GM18526 (cell line): ENCODE data around the gene SNTB2.

Experiments used
- POLR2A ChIP-seq: IDR thresholded peaks from 3 replicates; pipeline ENCODE4 v1.6.1; 2011; ENCODE audit not compliant: insufficient read length; ENCODE audit errors: extremely low read depth

Gene SNTB2

GRCh38 chr16:69186642-69187445 lies at the start of gene SNTB2:
Gene SNTB2 (plus strand): TSS chr16:69187164. CDS start chr16:69187167, 3 bp downstream.
- TF ChIP-seq POLR2A: peak; percentile 66

GRCh38 chr16:69138608-69139007 lies 48.4 kb upstream of the SNTB2 start:
- no peak for TF ChIP-seq POLR2A

- no peak for TF ChIP-seq POLR2A
Observed at GRCh38 chr16:69141014-69141413, 46.0 kb upstream of the SNTB2 start.

GRCh38 chr16:69141936-69142335 lies 45.0 kb upstream of the SNTB2 start:
- TF ChIP-seq POLR2A: no peak

- TF ChIP-seq POLR2A: no peak
Observed at GRCh38 chr16:69143116-69143515, 43.8 kb upstream of the SNTB2 start.

- TF ChIP-seq POLR2A: no peak
Observed at GRCh38 chr16:69145658-69146057, 41.3 kb upstream of the SNTB2 start.

GRCh38 chr16:69150146-69150865 lies 36.7 kb upstream of the SNTB2 start:
- TF ChIP-seq POLR2A: no peak

GRCh38 chr16:69157196-69157595 lies 29.8 kb upstream of the SNTB2 start:
- TF ChIP-seq POLR2A: no peak

- no peak for TF ChIP-seq POLR2A
Observed at GRCh38 chr16:69160192-69160591, 26.8 kb upstream of the SNTB2 start.

- no peak for TF ChIP-seq POLR2A
Observed at GRCh38 chr16:69165584-69165983, 21.4 kb upstream of the SNTB2 start.

GRCh38 chr16:69166221-69166833 lies 20.6 kb upstream of the SNTB2 start:
- TF ChIP-seq POLR2A: no peak

- no peak for TF ChIP-seq POLR2A
Observed at GRCh38 chr16:69166946-69167930, 19.7 kb upstream of the SNTB2 start.

- TF ChIP-seq POLR2A: no peak
Observed at GRCh38 chr16:69169051-69169450, 17.9 kb upstream of the SNTB2 start.

- no peak for TF ChIP-seq POLR2A
Observed at GRCh38 chr16:69169607-69170352, 17.2 kb upstream of the SNTB2 start.
